Neural progenitor cell (in vitro differentiated cells): ENCODE results near the gene IGFBP6. TPM values are rescaled to one million over a fixed set of nuclear protein-coding genes. Genes with fewer than 3 reads are reported as not detected.

ENCODE experiments used
- DNase-seq: peaks from one replicate; pipeline ENCODE4 v3.0.0-alpha.2; 2016; ENCODE audit warnings: low spot score
- H2AFZ ChIP-seq: fragments of 200-600 bp; sonication (generic); replicated peaks from 2 replicates; pipeline ENCODE4 v1.6.1; 2016; ENCODE audit warnings: antibody characterized with exemption
- H3F3A ChIP-seq: fragments of 200-600 bp; sonication (generic); 2 replicates; pipeline ENCODE4 v1.6.1; 2016; ENCODE audit warnings: antibody characterized with exemption, low read depth
- H3K27ac ChIP-seq: fragments of 200-600 bp; sonication (generic); 2 replicates; pipeline ENCODE4 v1.5.1; 2016; ENCODE audit warnings: mild to moderate bottlenecking
- H3K27me3 ChIP-seq: fragments of 200-600 bp; sonication (generic); 2 replicates; pipeline ENCODE4 v1.6.1; 2016; ENCODE audit warnings: mild to moderate bottlenecking, moderate library complexity
- H3K36me3 ChIP-seq: fragments of 200-600 bp; sonication (generic); 2 replicates; pipeline ENCODE4 v1.5.1; 2016
- H3K4me1 ChIP-seq: fragments of 200-600 bp; sonication (generic); 2 replicates; pipeline ENCODE4 v1.6.1; 2016; ENCODE audit warnings: mixed run types
- H3K4me2 ChIP-seq: fragments of 200-600 bp; sonication (generic); 2 replicates; pipeline ENCODE4 v1.6.1; 2016
- H3K4me3 ChIP-seq: fragments of 200-600 bp; sonication (generic); 2 replicates; pipeline ENCODE4 v1.5.1; 2016
- H3K79me2 ChIP-seq: fragments of 200-600 bp; sonication (generic); 2 replicates; pipeline ENCODE4 v1.6.1; 2016; ENCODE audit warnings: low read depth
- H3K9ac ChIP-seq: fragments of 200-600 bp; sonication (generic); 2 replicates; pipeline ENCODE4 v1.6.1; 2016
- H3K9me3 ChIP-seq: fragments of 200-600 bp; sonication (generic); 2 replicates; pipeline ENCODE4 v1.5.1; 2016; ENCODE audit warnings: low read depth
- H4K20me1 ChIP-seq: fragments of 200-600 bp; sonication (generic); 2 replicates; pipeline ENCODE4 v1.6.1; 2016; ENCODE audit warnings: low read depth
- H3K27ac Mint-ChIP-seq: 3 replicates; pipeline ENCODE4 v1.8.0; 2021; ENCODE audit warnings: mixed read lengths
- H3K27me3 Mint-ChIP-seq: 2 replicates; pipeline ENCODE4 v1.8.0; 2022; ENCODE audit warnings: low read depth, mild to moderate bottlenecking, inconsistent platforms, moderate library complexity, mixed read lengths; ENCODE audit not compliant: insufficient read depth
- H3K36me3 Mint-ChIP-seq: 3 replicates; pipeline ENCODE4 v1.8.0; 2021; ENCODE audit warnings: mixed read lengths
- H3K4me1 Mint-ChIP-seq: 3 replicates; pipeline ENCODE4 v1.8.0; 2021; ENCODE audit warnings: mixed read lengths
- H3K4me3 Mint-ChIP-seq: 3 replicates; pipeline ENCODE4 v1.8.0; 2021; ENCODE audit warnings: mild to moderate bottlenecking, moderate library complexity, mixed read lengths
- H3K9me3 Mint-ChIP-seq: 3 replicates; pipeline ENCODE4 v1.8.0; 2020; ENCODE audit warnings: mixed read lengths
- EZH2 ChIP-seq: fragments of 200-600 bp; sonication (generic); IDR thresholded peaks from 2 replicates; pipeline ENCODE4 v1.6.1; 2017; ENCODE audit warnings: antibody characterized with exemption, mild to moderate bottlenecking, moderate library complexity
- EZH2phosphoT487 ChIP-seq: fragments of 200-600 bp; sonication (generic); IDR thresholded peaks from 2 replicates; pipeline ENCODE4 v1.6.1; 2017; ENCODE audit warnings: antibody characterized with exemption
- total RNA-seq: library from RNA; depleted of rRNA; stranded (reverse); fragments of >200 nt; gene quantifications from 2 replicates; pipeline ENCODE4 v1.2.3, GENCODE V29; 2015; ENCODE audit warnings: low replicate concordance
- TF ChIP-seq, protein P1 (sequence below): fragments of 200-600 bp; sonication (generic); IDR thresholded peaks from 2 replicates; pipeline ENCODE4 v1.5.1; 2017; ENCODE audit warnings: antibody characterized with exemption, mild to moderate bottlenecking

The IGFBP6 gene
- total RNA-seq, 1 donor from 2014 or later: 2.6 TPM

DNA sequence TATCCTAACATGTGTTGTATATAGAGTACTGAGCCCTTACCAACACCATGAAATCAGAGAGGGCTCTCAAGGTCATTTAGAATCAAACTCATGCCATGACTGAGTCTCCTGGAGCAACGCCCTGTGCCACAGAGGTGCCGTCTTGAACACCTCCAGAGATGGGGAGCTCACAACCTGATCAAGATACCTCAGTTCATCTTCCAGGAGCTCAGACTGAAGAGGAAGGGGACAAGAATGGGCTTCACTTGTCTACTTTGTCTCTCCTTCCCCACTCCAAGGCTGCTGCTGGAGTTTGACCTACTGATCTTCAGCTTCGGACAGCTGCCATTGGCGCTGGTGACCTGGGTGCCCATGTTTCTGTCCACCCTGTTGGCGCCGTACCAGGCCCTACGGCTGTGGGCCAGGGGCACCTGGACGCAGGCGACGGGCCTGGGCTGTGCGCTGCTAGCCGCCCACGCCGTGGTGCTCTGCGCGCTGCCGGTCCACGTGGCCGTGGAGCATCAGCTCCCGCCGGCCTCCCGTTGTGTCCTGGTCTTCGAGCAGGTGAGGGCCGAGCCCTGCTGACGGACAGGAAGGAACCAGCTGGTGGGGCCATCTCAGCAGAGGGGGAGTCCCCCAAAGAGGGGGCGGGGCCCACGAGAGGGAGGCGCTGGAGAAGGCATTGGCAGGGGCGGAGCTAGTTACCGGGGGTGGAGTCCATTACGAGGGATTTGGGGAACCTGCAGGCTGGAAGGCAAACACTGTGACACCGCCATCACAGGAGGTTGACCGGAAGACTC, 17.8 kb downstream of the IGFBP6 start:
- no peaks in the 10 kb centered on the region for H4K20me1 ChIP-seq
- H3K4me3 Mint-ChIP-seq: no peak overlapping the region
- H3K27me3 ChIP-seq: no peaks in the 10 kb centered on the region
- no peaks in the 10 kb centered on the region for H3K36me3 ChIP-seq
- no peaks in the 10 kb centered on the region for H3K79me2 ChIP-seq
- TF ChIP-seq EZH2 (no peak), EZH2phosphoT487 (no peak)
- TF ChIP-seq, protein P1, sequence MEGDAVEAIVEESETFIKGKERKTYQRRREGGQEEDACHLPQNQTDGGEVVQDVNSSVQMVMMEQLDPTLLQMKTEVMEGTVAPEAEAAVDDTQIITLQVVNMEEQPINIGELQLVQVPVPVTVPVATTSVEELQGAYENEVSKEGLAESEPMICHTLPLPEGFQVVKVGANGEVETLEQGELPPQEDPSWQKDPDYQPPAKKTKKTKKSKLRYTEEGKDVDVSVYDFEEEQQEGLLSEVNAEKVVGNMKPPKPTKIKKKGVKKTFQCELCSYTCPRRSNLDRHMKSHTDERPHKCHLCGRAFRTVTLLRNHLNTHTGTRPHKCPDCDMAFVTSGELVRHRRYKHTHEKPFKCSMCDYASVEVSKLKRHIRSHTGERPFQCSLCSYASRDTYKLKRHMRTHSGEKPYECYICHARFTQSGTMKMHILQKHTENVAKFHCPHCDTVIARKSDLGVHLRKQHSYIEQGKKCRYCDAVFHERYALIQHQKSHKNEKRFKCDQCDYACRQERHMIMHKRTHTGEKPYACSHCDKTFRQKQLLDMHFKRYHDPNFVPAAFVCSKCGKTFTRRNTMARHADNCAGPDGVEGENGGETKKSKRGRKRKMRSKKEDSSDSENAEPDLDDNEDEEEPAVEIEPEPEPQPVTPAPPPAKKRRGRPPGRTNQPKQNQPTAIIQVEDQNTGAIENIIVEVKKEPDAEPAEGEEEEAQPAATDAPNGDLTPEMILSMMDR: no peak
- peaks cover 11% of the 10 kb centered on the region for H3K4me1 ChIP-seq
- no peaks in the 10 kb centered on the region for H3K9me3 ChIP-seq
- peaks cover 5% of the 10 kb centered on the region for H3K4me1 Mint-ChIP-seq
- H2AFZ ChIP-seq: no peak overlapping the region
- peaks cover 11% of the 10 kb centered on the region for H3K27me3 Mint-ChIP-seq
- no peak overlapping the region for H3K4me3 ChIP-seq
- peak; percentile 33 for DNase-seq
- no peak overlapping the region for H3K27ac ChIP-seq
- no peaks in the 10 kb centered on the region for H3K36me3 Mint-ChIP-seq
- H3K9ac ChIP-seq: no peak overlapping the region
- H3K9me3 Mint-ChIP-seq: no peaks in the 10 kb centered on the region
- no peak overlapping the region for H3K4me2 ChIP-seq
- no peak overlapping the region for H3K27ac Mint-ChIP-seq
- peaks cover 17% of the 10 kb centered on the region for H3F3A ChIP-seq

DNA sequence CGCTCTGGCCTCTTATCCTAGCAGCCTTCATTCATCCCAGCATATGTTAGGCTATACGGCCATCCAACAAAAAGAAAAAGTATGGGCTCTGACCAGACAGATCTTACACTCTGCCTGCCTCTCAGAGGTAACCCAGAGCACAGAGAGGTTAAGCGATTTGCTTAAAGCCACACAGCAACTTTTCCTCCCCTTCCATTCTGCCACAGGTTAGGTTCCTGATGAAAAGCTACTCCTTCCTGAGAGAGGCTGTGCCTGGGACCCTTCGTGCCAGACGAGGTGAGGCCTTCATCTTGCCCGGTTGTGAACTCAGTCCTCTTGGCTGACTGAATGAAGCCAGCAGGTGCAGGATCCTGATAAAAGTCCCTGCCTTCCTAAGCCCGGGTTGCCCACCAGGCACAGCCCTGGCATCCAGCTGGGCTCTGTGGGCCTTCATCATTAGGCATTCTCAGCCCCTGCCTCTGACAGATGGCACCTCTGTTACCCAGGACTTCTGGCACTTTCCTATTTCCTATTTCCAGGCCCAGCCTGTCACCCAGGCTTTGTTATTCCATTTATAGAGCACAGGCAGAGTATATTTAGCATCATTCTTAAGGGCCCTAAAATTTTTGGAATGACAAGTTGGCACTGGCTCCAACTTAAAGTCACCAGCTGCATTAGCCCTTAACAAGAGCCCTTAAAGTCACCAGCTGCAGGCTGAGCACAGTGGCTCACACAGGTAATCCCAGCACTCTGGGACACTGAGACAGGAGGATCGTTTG, 18.6 kb downstream of the IGFBP6 start:
- no peaks in the 10 kb centered on the region for H3K9me3 Mint-ChIP-seq
- no peak overlapping the region for H2AFZ ChIP-seq
- H4K20me1 ChIP-seq: no peaks in the 10 kb centered on the region
- no peak overlapping the region for H3K4me2 ChIP-seq
- H3K27me3 ChIP-seq: no peaks in the 10 kb centered on the region
- H3K4me3 ChIP-seq: no peak overlapping the region
- H3F3A ChIP-seq: peaks cover 17% of the 10 kb centered on the region
- H3K27me3 Mint-ChIP-seq: peaks cover 14% of the 10 kb centered on the region
- no peaks in the 10 kb centered on the region for H3K36me3 ChIP-seq
- no peak overlapping the region for H3K4me3 Mint-ChIP-seq
- H3K4me1 Mint-ChIP-seq: peaks cover 5% of the 10 kb centered on the region
- H3K79me2 ChIP-seq: no peaks in the 10 kb centered on the region
- TF ChIP-seq EZH2phosphoT487 (no peak), EZH2 (no peak)
- TF ChIP-seq, protein P1: no peak
- no peak overlapping the region for H3K27ac Mint-ChIP-seq
- H3K36me3 Mint-ChIP-seq: no peaks in the 10 kb centered on the region
- H3K9me3 ChIP-seq: no peaks in the 10 kb centered on the region
- DNase-seq: no peak
- H3K27ac ChIP-seq: no peak overlapping the region
- H3K4me1 ChIP-seq: peaks cover 11% of the 10 kb centered on the region
- no peak overlapping the region for H3K9ac ChIP-seq

DNA sequence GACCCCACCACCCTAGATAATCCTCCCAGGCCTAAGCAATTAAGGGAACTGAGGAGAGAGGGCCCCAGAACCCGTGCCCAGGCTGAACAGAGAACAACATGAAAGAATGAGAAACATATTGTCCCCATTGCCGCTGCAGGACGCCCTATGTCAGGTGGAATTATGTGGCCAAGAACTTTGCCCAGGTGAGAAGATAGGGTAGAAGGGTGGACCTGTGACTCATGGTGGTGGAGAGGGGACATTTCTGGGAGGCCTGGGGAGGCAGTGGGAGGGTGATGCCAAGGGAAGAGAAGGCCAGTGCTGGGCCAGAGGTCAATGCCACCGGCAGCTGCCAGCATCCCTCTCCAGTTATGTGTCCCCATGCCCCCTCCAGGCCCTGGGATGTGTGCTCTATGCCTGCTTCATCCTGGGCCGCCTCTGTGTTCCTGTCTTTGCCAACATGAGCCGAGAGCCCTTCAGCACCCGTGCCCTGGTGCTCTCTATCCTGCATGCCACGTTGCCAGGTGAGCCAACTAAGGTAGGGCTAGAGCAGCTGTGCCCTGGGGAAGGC, 21.4 kb downstream of the IGFBP6 start:
- Histone ChIP-seq H3K4me1 (peaks cover 5% of the 10 kb centered on the region), H3K4me3 (no peak overlapping the region), H3K79me2 (no peaks in the 10 kb centered on the region), H4K20me1 (no peaks in the 10 kb centered on the region), H3K9ac (no peak overlapping the region), H3K27ac (no peak overlapping the region), H2AFZ (no peak overlapping the region), H3F3A (peaks cover 10% of the 10 kb centered on the region), H3K27me3 (peaks cover under 1% of the 10 kb centered on the region), H3K9me3 (no peaks in the 10 kb centered on the region), H3K4me2 (no peak overlapping the region), H3K36me3 (no peaks in the 10 kb centered on the region)
- Mint-ChIP-seq H3K4me1 (peaks cover 9% of the 10 kb centered on the region), H3K27ac (no peak overlapping the region), H3K9me3 (peaks cover 2% of the 10 kb centered on the region), H3K27me3 (peaks cover 21% of the 10 kb centered on the region), H3K36me3 (no peaks in the 10 kb centered on the region), H3K4me3 (no peak overlapping the region)
- TF ChIP-seq, protein P1: no peak
- no peak for TF ChIP-seq EZH2
- no peak for TF ChIP-seq EZH2phosphoT487
- DNase-seq: no peak
